Mucosa of stomach (tissue), 1 donor: Measurements from ENCODE around the gene VRK3.
A peak's percentile ranks its signal among the peaks of the same experiment; 100 is the strongest.
"Not testable (repeated sequence)": the region's sequence is repeated elsewhere in the genome, so short reads cannot be mapped to it uniquely, and the experiment has no call there.

Experiments used
- H3K27me3 ChIP-seq: one replicate; pipeline ENCODE4 v1.7.0; 2013; ENCODE audit warnings: mild to moderate bottlenecking, low read length; ENCODE audit not compliant: control insufficient read depth, insufficient read depth
- H3K36me3 ChIP-seq: one replicate; pipeline ENCODE4 v1.7.0; 2013; ENCODE audit warnings: low read length; ENCODE audit not compliant: control insufficient read depth, insufficient read depth
- H3K4me1 ChIP-seq: one replicate; pipeline ENCODE4 v1.7.0; 2013; ENCODE audit warnings: mild to moderate bottlenecking, low read length; ENCODE audit not compliant: control insufficient read depth, insufficient read depth
- H3K4me3 ChIP-seq: one replicate; pipeline ENCODE4 v1.7.0; 2013; ENCODE audit warnings: low read length
- H3K9ac ChIP-seq: one replicate; pipeline ENCODE4 v1.7.0; 2013; ENCODE audit warnings: mild to moderate bottlenecking, low read length, moderate library complexity
- H3K9me3 ChIP-seq: one replicate; pipeline ENCODE4 v1.7.0; 2013; ENCODE audit warnings: mild to moderate bottlenecking, low read length, moderate library complexity; ENCODE audit not compliant: control insufficient read depth
- donor health status: Pancreatic carcinoma.

The VRK3 gene

GRCh38 chr19:50025022-50025793 lies at the start of gene VRK3:
Gene VRK3 (minus strand): TSS chr19:50025372. CDS start chr19:50016162, 9,210 bp downstream.
- no peaks in the 10 kb centered on the region for H3K36me3 ChIP-seq
- peaks cover 20% of the 10 kb centered on the region for H3K4me1 ChIP-seq
- peak within 1 kb of the TSS; percentile 89 for H3K9ac ChIP-seq

GRCh38 chr19:50068382-50068781 lies 43.2 kb upstream of the VRK3 start:
- H3K36me3 ChIP-seq, H3K9ac ChIP-seq, H3K4me1 ChIP-seq, H3K4me3 ChIP-seq, H3K9me3 ChIP-seq, H3K27me3 ChIP-seq: not testable (repeated sequence)

More at GRCh38 chr19:50025022-50025793, at the start of gene VRK3:
- peak within 1 kb of the TSS; percentile 85 for H3K4me3 ChIP-seq
- H3K27me3 ChIP-seq: no peaks in the 10 kb centered on the region
- H3K9me3 ChIP-seq: no peaks in the 10 kb centered on the region

GRCh38 chr19:50067575-50067974 lies 42.4 kb upstream of the VRK3 start:
- Histone ChIP-seq H3K27me3 (no peaks in the 10 kb centered on the region), H3K9me3 (no peaks in the 10 kb centered on the region), H3K9ac (no peak overlapping the region), H3K4me1 (no peaks in the 10 kb centered on the region), H3K4me3 (no peak overlapping the region), H3K36me3 (no peaks in the 10 kb centered on the region)

GRCh38 chr19:50065938-50066337 lies 40.8 kb upstream of the VRK3 start:
- no peaks in the 10 kb centered on the region for H3K9me3 ChIP-seq
- H3K4me3 ChIP-seq: no peak overlapping the region
- H3K4me1 ChIP-seq: no peaks in the 10 kb centered on the region
- no peak overlapping the region for H3K9ac ChIP-seq
- H3K36me3 ChIP-seq: no peaks in the 10 kb centered on the region
- no peaks in the 10 kb centered on the region for H3K27me3 ChIP-seq

GRCh38 chr19:50061650-50062049 lies 36.5 kb upstream of the VRK3 start:
- H3K9me3 ChIP-seq: no peaks in the 10 kb centered on the region
- H3K9ac ChIP-seq: no peak overlapping the region
- H3K4me3 ChIP-seq: no peak overlapping the region
- H3K27me3 ChIP-seq: no peaks in the 10 kb centered on the region
- H3K4me1 ChIP-seq: no peaks in the 10 kb centered on the region
- H3K36me3 ChIP-seq: no peaks in the 10 kb centered on the region

- H3K4me3 ChIP-seq: no peak overlapping the region
- H3K36me3 ChIP-seq: no peaks in the 10 kb centered on the region
- no peaks in the 10 kb centered on the region for H3K27me3 ChIP-seq
- H3K4me1 ChIP-seq: no peaks in the 10 kb centered on the region
- no peak overlapping the region for H3K9ac ChIP-seq
- H3K9me3 ChIP-seq: no peaks in the 10 kb centered on the region
These were observed 34.9 kb upstream of the VRK3 start for GRCh38 chr19:50060107-50060506.

- Histone ChIP-seq H3K9me3 (no peaks in the 10 kb centered on the region), H3K9ac (no peak overlapping the region), H3K27me3 (no peaks in the 10 kb centered on the region), H3K4me1 (no peaks in the 10 kb centered on the region), H3K36me3 (no peaks in the 10 kb centered on the region), H3K4me3 (no peak overlapping the region)
These were observed 33.9 kb upstream of the VRK3 start for GRCh38 chr19:50059045-50059444.

GRCh38 chr19:50058425-50058824 lies 33.3 kb upstream of the VRK3 start:
- Histone ChIP-seq H3K9ac (no peak overlapping the region), H3K9me3 (no peaks in the 10 kb centered on the region), H3K4me1 (no peaks in the 10 kb centered on the region), H3K4me3 (no peak overlapping the region), H3K36me3 (no peaks in the 10 kb centered on the region), H3K27me3 (no peaks in the 10 kb centered on the region)

- no peak overlapping the region for H3K4me3 ChIP-seq
- H3K27me3 ChIP-seq: no peaks in the 10 kb centered on the region
- H3K9ac ChIP-seq: no peak overlapping the region
- no peaks in the 10 kb centered on the region for H3K36me3 ChIP-seq
- peaks cover 7% of the 10 kb centered on the region for H3K4me1 ChIP-seq
- no peaks in the 10 kb centered on the region for H3K9me3 ChIP-seq
These were observed 27.9 kb upstream of the VRK3 start for GRCh38 chr19:50053119-50053518.

GRCh38 chr19:50051964-50052363 lies 26.8 kb upstream of the VRK3 start:
- H3K9ac ChIP-seq: no peak overlapping the region
- H3K4me3 ChIP-seq: no peak overlapping the region
- peaks cover 7% of the 10 kb centered on the region for H3K4me1 ChIP-seq
- no peaks in the 10 kb centered on the region for H3K36me3 ChIP-seq
- H3K27me3 ChIP-seq: no peaks in the 10 kb centered on the region
- no peaks in the 10 kb centered on the region for H3K9me3 ChIP-seq

GRCh38 chr19:50051228-50051895 lies 26.2 kb upstream of the VRK3 start:
- not testable (repeated sequence) for H3K9me3 ChIP-seq, H3K4me1 ChIP-seq, H3K27me3 ChIP-seq, H3K9ac ChIP-seq, H3K36me3 ChIP-seq
- peak overlapping the region; percentile 35 for H3K4me3 ChIP-seq

- peaks cover 7% of the 10 kb centered on the region for H3K4me1 ChIP-seq
- H3K27me3 ChIP-seq: no peaks in the 10 kb centered on the region
- H3K36me3 ChIP-seq: peaks cover 2% of the 10 kb centered on the region
- no peaks in the 10 kb centered on the region for H3K9me3 ChIP-seq
- H3K9ac ChIP-seq: peak overlapping the region; percentile 27
- H3K4me3 ChIP-seq: peak overlapping the region; percentile 35
These were observed 25.4 kb upstream of the VRK3 start for GRCh38 chr19:50050406-50051227.
